ENCODE measurements around the gene IGFLR1.
"Not testable (repeated sequence)": the region's sequence is repeated elsewhere in the genome, so short reads cannot be mapped to it uniquely, and the experiment has no call there.

Gene IGFLR1

GRCh38 chr19:35777086-35777841, 35.0 kb upstream of the IGFLR1 start:
- DNase-seq, result no peak

- no peak for DNase-seq
Observed at GRCh38 chr19:35776102-35776788, 34.0 kb upstream of the IGFLR1 start.

- DNase-seq, result peak; percentile 99
Observed at GRCh38 chr19:35775298-35776101, 33.2 kb upstream of the IGFLR1 start, which contains the start of gene ARHGAP33. Gene ARHGAP33 (plus strand): TSS chr19:35775564. CDS start chr19:35775659, 95 bp downstream.

- DNase-seq, result no peak
Observed at GRCh38 chr19:35775046-35775297, 32.7 kb upstream of the IGFLR1 start.

- DNase-seq, result no peak
Observed at GRCh38 chr19:35774274-35775045, 32.2 kb upstream of the IGFLR1 start.

- DNase-seq, result no peak
Observed at GRCh38 chr19:35773020-35773806, 31.0 kb upstream of the IGFLR1 start.

- not testable (repeated sequence) for DNase-seq
Observed at GRCh38 chr19:35772362-35772761, 30.1 kb upstream of the IGFLR1 start.

GRCh38 chr19:35768082-35768421, 25.8 kb upstream of the IGFLR1 start:
- DNase-seq, result no peak

- DNase-seq, result no peak
Observed at GRCh38 chr19:35767288-35768081, 25.2 kb upstream of the IGFLR1 start.

GRCh38 chr19:35766571-35767104, 24.4 kb upstream of the IGFLR1 start:
- no peak for DNase-seq

GRCh38 chr19:35764432-35765315, 22.4 kb upstream of the IGFLR1 start:
- DNase-seq, result no peak

- no peak for DNase-seq
Observed at GRCh38 chr19:35760711-35761349, 18.6 kb upstream of the IGFLR1 start.

- DNase-seq, result no peak
Observed at GRCh38 chr19:35759697-35760096, 17.4 kb upstream of the IGFLR1 start.

- DNase-seq, result peak; percentile 97
Observed at GRCh38 chr19:35757749-35758608, 15.7 kb upstream of the IGFLR1 start, which contains the start of gene PROSER3. Gene PROSER3 (plus strand): TSS chr19:35758176. CDS start chr19:35758216, 40 bp downstream.

- DNase-seq, result no peak
Observed at GRCh38 chr19:35757231-35757748, 15.0 kb upstream of the IGFLR1 start.

GRCh38 chr19:35756377-35757230, 14.4 kb upstream of the IGFLR1 start, which contains the start of gene HSPB6:
Gene HSPB6 (minus strand): TSS chr19:35757029. CDS start chr19:35757008, 21 bp downstream.
- no peak for DNase-seq

All from activated T-cell treated with anti-CD3 and anti-CD28 coated beads, Interleukin-2, amount 50 U/mL, for 1 hour (primary cell).